KMS-11 (cell line): ENCODE results near the gene LNPEP.

Experiments
- H2AFZ ChIP-seq: fragments of 200-600 bp; sonication (generic); 2 replicates; pipeline ENCODE4 v1.6.1; 2016; ENCODE audit warnings: antibody characterized with exemption, mixed run types, low read depth
- H3K27ac ChIP-seq: fragments of 200-600 bp; sonication (generic); 2 replicates; pipeline ENCODE4 v1.6.1; 2016; ENCODE audit warnings: mild to moderate bottlenecking, mixed run types
- H3K27me3 ChIP-seq: fragments of 200-600 bp; sonication (generic); 2 replicates; pipeline ENCODE4 v1.6.1; 2017; ENCODE audit warnings: mild to moderate bottlenecking, low read depth, mixed run types, moderate library complexity; ENCODE audit not compliant: insufficient read depth
- H3K36me3 ChIP-seq: fragments of 200-600 bp; sonication (generic); 2 replicates; pipeline ENCODE4 v1.6.1; 2017; ENCODE audit warnings: mild to moderate bottlenecking, mixed run types; ENCODE audit not compliant: insufficient read depth
- H3K4me1 ChIP-seq: fragments of 200-600 bp; sonication (generic); 2 replicates; pipeline ENCODE4 v1.6.1; 2016; ENCODE audit warnings: mild to moderate bottlenecking, low read depth, mixed run types; ENCODE audit not compliant: poor library complexity, severe bottlenecking
- H3K4me2 ChIP-seq: fragments of 200-600 bp; sonication (generic); 2 replicates; pipeline ENCODE4 v1.7.0; 2016; ENCODE audit warnings: mild to moderate bottlenecking, mixed run types
- H3K4me3 ChIP-seq: fragments of 200-600 bp; sonication (generic); IDR thresholded peaks from 2 replicates; pipeline ENCODE4 v1.6.1; 2017; ENCODE audit warnings: low read depth, low read length, mixed read lengths; ENCODE audit not compliant: insufficient read depth
- H3K79me2 ChIP-seq: fragments of 200-600 bp; sonication (generic); 2 replicates; pipeline ENCODE4 v1.6.1; 2016; ENCODE audit warnings: low read depth, mixed run types; ENCODE audit not compliant: insufficient read depth
- H3K9ac ChIP-seq: fragments of 200-600 bp; sonication (generic); 2 replicates; pipeline ENCODE4 v1.6.1; 2016; ENCODE audit warnings: mild to moderate bottlenecking, mixed run types
- H4K20me1 ChIP-seq: fragments of 200-600 bp; sonication (generic); 2 replicates; pipeline ENCODE4 v1.6.1; 2016; ENCODE audit warnings: mild to moderate bottlenecking, mixed run types; ENCODE audit not compliant: insufficient read depth
- CTCF ChIP-seq: fragments of 200-600 bp; sonication (generic); conservative IDR thresholded peaks from 2 replicates; pipeline ENCODE4 v1.6.1; 2017; ENCODE audit warnings: low read depth, mild to moderate bottlenecking, antibody characterized with exemption, low read length, moderate library complexity, mixed read lengths

Gene LNPEP

GRCh38 chr5:97070234-97070633, 134.4 kb downstream of the LNPEP start:
- Histone ChIP-seq H3K27ac (no peak overlapping the region), H3K4me2 (no peak overlapping the region), H3K4me3 (no peak overlapping the region), H3K27me3 (no peaks in the 10 kb centered on the region), H4K20me1 (no peaks in the 10 kb centered on the region), H3K4me1 (no peaks in the 10 kb centered on the region), H3K9ac (no peak overlapping the region), H3K79me2 (no peaks in the 10 kb centered on the region), H3K36me3 (no peaks in the 10 kb centered on the region), H2AFZ (no peak overlapping the region)
- no peak for TF ChIP-seq CTCF

GRCh38 chr5:97071101-97071500, 135.2 kb downstream of the LNPEP start:
- Histone ChIP-seq H3K27ac (no peak overlapping the region), H3K36me3 (no peaks in the 10 kb centered on the region), H3K9ac (no peak overlapping the region), H3K4me2 (no peak overlapping the region), H3K4me3 (no peak overlapping the region), H2AFZ (no peak overlapping the region), H3K27me3 (no peaks in the 10 kb centered on the region), H4K20me1 (no peaks in the 10 kb centered on the region), H3K79me2 (no peaks in the 10 kb centered on the region), H3K4me1 (no peaks in the 10 kb centered on the region)
- no peak for TF ChIP-seq CTCF

- no peak overlapping the region for H2AFZ ChIP-seq
Measured at GRCh38 chr5:97071993-97072392, 136.1 kb downstream of the LNPEP start.

GRCh38 chr5:97072696-97073095, 136.8 kb downstream of the LNPEP start:
- Histone ChIP-seq H4K20me1 (no peaks in the 10 kb centered on the region), H3K4me3 (no peak overlapping the region), H3K9ac (no peak overlapping the region), H3K79me2 (no peaks in the 10 kb centered on the region), H3K27me3 (no peaks in the 10 kb centered on the region), H2AFZ (no peak overlapping the region), H3K4me2 (no peak overlapping the region), H3K4me1 (no peaks in the 10 kb centered on the region), H3K27ac (no peak overlapping the region), H3K36me3 (no peaks in the 10 kb centered on the region)
- no peak for TF ChIP-seq CTCF

More at GRCh38 chr5:97071993-97072392, 136.1 kb downstream of the LNPEP start:
- H3K27me3 ChIP-seq = no peaks in the 10 kb centered on the region
- no peak overlapping the region for H3K27ac ChIP-seq
- no peaks in the 10 kb centered on the region for H3K36me3 ChIP-seq
- no peaks in the 10 kb centered on the region for H3K79me2 ChIP-seq
- no peaks in the 10 kb centered on the region for H3K4me1 ChIP-seq
- no peak for TF ChIP-seq CTCF
- no peak overlapping the region for H3K9ac ChIP-seq
- H3K4me3 ChIP-seq = no peak overlapping the region
- no peak overlapping the region for H3K4me2 ChIP-seq
- H4K20me1 ChIP-seq = no peaks in the 10 kb centered on the region
